Gastrocnemius medialis (tissue), 4 donors: ENCODE results near the gene LHFPL6. TPM values are rescaled to one million over a fixed set of nuclear protein-coding genes. Genes with fewer than 3 reads are reported as not detected.

Source experiments
- ATAC-seq, 2 donors: fragments of 150-250 bp; one replicate each; pipeline ENCODE4 v1.9.1; 2016
- DNase-seq, 2 donors: peaks; one replicate each; pipeline ENCODE4 v3.0.0-alpha.2; 2019
- H3K27ac ChIP-seq, 4 donors: fragments of 200-600 bp; sonication (generic); 1 replicate in 1 of 4; 2 replicates in 3 of 4; pipeline ENCODE4 v1.5.1; 2016 to 2018; ENCODE audit warnings: mild to moderate bottlenecking in 2 of 4, moderate library complexity in 1 of 4
- H3K27me3 ChIP-seq, 3 donors: fragments of 200-600 bp; sonication (generic) in 2 of 3; 1 replicate in 1 of 3; 2 replicates in 2 of 3; pipeline versions ENCODE4 v1.5.1 to v1.6.0; 2016 to 2019; ENCODE audit warnings: mild to moderate bottlenecking in 1 of 3, moderate library complexity in 1 of 3
- H3K36me3 ChIP-seq, 2 donors: fragments of 200-600 bp; sonication (generic) in 1 of 2; one replicate each; pipeline ENCODE4 v1.5.1; 2017 to 2018
- H3K4me1 ChIP-seq, 2 donors: fragments of 200-600 bp; sonication (generic) in 1 of 2; one replicate each; pipeline ENCODE4 v1.5.1; 2016 to 2017; ENCODE audit warnings: mild to moderate bottlenecking in 2 of 2
- H3K4me3 ChIP-seq, 4 donors: fragments of 200-600 bp; sonication (generic) in 3 of 4; 1 replicate in 1 of 4; 2 replicates in 3 of 4; pipeline ENCODE4 v1.5.1; 2016 to 2019; ENCODE audit warnings: mild to moderate bottlenecking in 2 of 4
- H3K9me3 ChIP-seq, 3 donors: fragments of 200-600 bp; sonication (generic) in 2 of 3; 1 replicate in 1 of 3; 2 replicates in 2 of 3; pipeline ENCODE4 v1.5.1; 2016 to 2019
- POLR2A ChIP-seq, 2 donors: fragments of 450-650 bp; IDR thresholded peaks; one replicate each; pipeline ENCODE4 v1.6.1; 2017; ENCODE audit warnings: antibody characterized with exemption in 2 of 2, mild to moderate bottlenecking in 2 of 2, moderate library complexity in 2 of 2
- in situ Hi-C, 4 donors: fragments of 200-750 bp; cut with MboI; loops; one replicate each; pipeline versions ENCODE4 v1.15.0 to v1.8.0; 2017; ENCODE audit warnings: low sequenced_read_pairs in 4 of 4
- intact Hi-C: fragments of 100-400 bp; cut with DNase I; formaldehyde crosslinking; loops from one replicate; pipeline ENCODE4 v1.15.1; 2023; ENCODE audit warnings: low total_unique reads
- total RNA-seq, 4 donors: library from RNA; depleted of rRNA; stranded (reverse); fragments of >200 nt; gene quantifications; one replicate each; pipeline versions ENCODE4 v1.1.0 to v1.2.3, GENCODE V29; 2016
- TF ChIP-seq, protein P1 (sequence below), 5 experiments: fragments of 450-650 bp in 3 of 5; fragments of 200-600 bp in 2 of 5; sonication (generic) in 2 of 5; IDR thresholded peaks in 4 of 5; conservative IDR thresholded peaks in 1 of 5; 1 replicate in 4 of 5; 2 replicates in 1 of 5; pipeline ENCODE4 v1.5.1; 2016 to 2019; ENCODE audit warnings: antibody characterized with exemption in 5 of 5, mild to moderate bottlenecking in 3 of 5, moderate library complexity in 3 of 5

Gene LHFPL6
- total RNA-seq, 4 donors from 2014 or later: 12.7 to 26.3 (median 16.0) TPM

DNA sequence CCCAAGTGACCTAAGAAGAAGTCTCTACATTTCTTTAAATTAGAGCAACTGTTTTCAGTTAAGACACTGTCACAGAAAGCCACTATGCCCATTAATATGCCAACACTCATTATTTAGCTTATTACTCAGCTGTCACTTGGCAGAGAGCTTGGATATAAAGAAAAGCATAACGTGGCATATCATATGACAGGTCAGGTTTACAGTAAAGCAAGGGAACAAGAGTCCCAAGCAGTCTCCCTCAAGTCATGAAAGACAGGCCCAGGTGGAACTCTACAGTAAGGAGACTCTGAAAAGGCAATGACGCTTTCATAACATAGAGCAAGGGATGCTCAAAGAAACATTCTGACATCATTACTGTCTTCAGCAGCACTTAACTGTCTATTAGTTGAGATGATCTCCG lies 6.3 kb downstream of the LHFPL6 start:
- in situ Hi-C loops (no loop called here), intact Hi-C loops (no loop called here)
- no peak overlapping the region for H3K27ac ChIP-seq
- H3K4me1 ChIP-seq: peaks cover 0 to 5% of the 10 kb centered on the region in 2 donors
- H3K4me3 ChIP-seq: peak overlapping the region in 1 of 4 donors; percentile 4
- H3K36me3 ChIP-seq: no peaks in the 10 kb centered on the region
- no peaks in the 10 kb centered on the region for H3K9me3 ChIP-seq
- H3K27me3 ChIP-seq: no peaks in the 10 kb centered on the region
- no peak for TF ChIP-seq POLR2A (IDR thresholded peaks at IDR 0.05)
- TF ChIP-seq, protein P1, sequence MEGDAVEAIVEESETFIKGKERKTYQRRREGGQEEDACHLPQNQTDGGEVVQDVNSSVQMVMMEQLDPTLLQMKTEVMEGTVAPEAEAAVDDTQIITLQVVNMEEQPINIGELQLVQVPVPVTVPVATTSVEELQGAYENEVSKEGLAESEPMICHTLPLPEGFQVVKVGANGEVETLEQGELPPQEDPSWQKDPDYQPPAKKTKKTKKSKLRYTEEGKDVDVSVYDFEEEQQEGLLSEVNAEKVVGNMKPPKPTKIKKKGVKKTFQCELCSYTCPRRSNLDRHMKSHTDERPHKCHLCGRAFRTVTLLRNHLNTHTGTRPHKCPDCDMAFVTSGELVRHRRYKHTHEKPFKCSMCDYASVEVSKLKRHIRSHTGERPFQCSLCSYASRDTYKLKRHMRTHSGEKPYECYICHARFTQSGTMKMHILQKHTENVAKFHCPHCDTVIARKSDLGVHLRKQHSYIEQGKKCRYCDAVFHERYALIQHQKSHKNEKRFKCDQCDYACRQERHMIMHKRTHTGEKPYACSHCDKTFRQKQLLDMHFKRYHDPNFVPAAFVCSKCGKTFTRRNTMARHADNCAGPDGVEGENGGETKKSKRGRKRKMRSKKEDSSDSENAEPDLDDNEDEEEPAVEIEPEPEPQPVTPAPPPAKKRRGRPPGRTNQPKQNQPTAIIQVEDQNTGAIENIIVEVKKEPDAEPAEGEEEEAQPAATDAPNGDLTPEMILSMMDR (IDR thresholded peaks at IDR 0.05 in 4 of 5, conservative IDR thresholded peaks at IDR 0.05 in 1 of 5): no peak
- DNase-seq: no peak
- no peak for ATAC-seq

DNA sequence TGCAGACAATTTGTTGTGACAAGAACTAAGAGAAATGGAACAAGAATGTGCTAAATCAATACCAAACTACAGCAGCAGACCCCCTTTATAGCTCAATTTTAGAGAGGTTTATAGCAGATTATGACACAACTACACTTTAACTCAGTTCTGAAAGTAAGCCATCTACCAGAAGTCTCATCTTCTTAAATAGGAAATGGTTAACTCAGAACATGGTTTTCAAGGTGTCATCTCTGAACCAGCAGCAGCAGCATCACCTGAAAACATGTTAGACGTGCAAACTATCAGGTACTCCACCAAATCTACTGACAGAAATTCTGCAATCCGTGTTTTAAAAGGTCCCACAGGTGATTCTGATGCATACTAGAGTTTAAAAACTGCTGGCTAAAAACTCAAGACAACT lies 6.8 kb downstream of the LHFPL6 start:
- in situ Hi-C loops (no loop called here), intact Hi-C loops (no loop called here)
- Histone ChIP-seq H3K9me3 (no peaks in the 10 kb centered on the region), H3K36me3 (no peaks in the 10 kb centered on the region), H3K4me1 (peaks cover 0 to 5% of the 10 kb centered on the region in 2 donors), H3K27ac (no peak overlapping the region), H3K4me3 (no peak overlapping the region), H3K27me3 (no peaks in the 10 kb centered on the region)
- ATAC-seq (no peak), DNase-seq (no peak)
- no peak for TF ChIP-seq POLR2A (IDR thresholded peaks at IDR 0.05)
- TF ChIP-seq, protein P1 (IDR thresholded peaks at IDR 0.05 in 4 of 5, conservative IDR thresholded peaks at IDR 0.05 in 1 of 5): no peak

DNA sequence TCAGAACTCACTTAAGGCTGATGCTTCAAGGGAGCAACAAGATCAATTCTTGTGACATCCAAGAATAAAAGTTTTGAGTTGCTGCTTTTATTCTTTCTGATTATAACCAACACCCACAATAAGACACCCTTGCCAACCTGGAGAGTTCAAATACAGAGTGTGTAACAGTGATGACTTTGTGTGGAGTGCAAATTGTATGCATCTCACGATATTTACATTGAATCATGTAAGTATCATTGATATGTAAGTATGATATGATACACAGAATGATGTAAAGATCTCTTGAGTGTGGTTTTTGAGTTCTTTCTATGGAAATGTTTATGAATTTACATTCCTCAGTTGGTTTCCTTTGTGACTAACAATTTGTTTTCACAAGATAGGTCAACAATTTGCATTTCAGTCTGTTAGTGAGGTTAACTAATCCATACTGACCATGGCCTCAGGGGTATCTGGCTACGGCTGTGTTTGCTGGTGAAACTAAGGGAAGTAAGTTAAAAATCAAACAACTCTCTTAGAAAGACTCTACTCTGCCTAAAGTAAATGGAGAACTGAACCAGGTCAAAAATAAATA lies 12.4 kb downstream of the LHFPL6 start:
- intact Hi-C loops (no loop called here), in situ Hi-C loops (no loop called here)
- H3K9me3 ChIP-seq: no peaks in the 10 kb centered on the region
- H3K27ac ChIP-seq: no peak overlapping the region
- DNase-seq: no peak
- ATAC-seq: no peak
- no peak for TF ChIP-seq POLR2A (IDR thresholded peaks at IDR 0.05)
- TF ChIP-seq, protein P1 (IDR thresholded peaks at IDR 0.05 in 4 of 5, conservative IDR thresholded peaks at IDR 0.05 in 1 of 5): no peak
- H3K4me1 ChIP-seq: no peaks in the 10 kb centered on the region
- H3K27me3 ChIP-seq: no peaks in the 10 kb centered on the region
- no peaks in the 10 kb centered on the region for H3K36me3 ChIP-seq
- H3K4me3 ChIP-seq: no peak overlapping the region

DNA sequence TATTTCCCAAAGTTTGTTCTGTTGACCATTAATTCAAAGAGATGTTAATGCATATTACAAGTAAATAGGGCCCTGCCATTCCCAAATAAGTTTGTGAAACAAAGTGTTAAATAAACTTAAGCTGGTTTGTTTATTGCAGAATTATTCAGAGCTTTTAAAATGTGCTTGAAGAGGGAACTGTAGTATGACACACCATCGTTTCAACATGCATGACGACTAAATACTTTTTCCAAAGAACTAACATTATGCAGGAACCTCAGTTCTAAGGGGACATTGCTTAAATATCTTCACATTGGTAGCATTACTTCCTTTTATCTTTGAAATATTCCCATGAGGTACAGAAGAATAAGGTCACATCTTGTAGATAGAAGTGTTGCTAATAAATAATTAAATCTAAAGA lies 14.6 kb downstream of the LHFPL6 start:
- H3K4me1 ChIP-seq: no peaks in the 10 kb centered on the region
- no peak overlapping the region for H3K4me3 ChIP-seq
- H3K27ac ChIP-seq: no peak overlapping the region
- no peaks in the 10 kb centered on the region for H3K27me3 ChIP-seq
- in situ Hi-C loops (no loop called here), intact Hi-C loops (no loop called here)
- no peaks in the 10 kb centered on the region for H3K36me3 ChIP-seq
- DNase-seq (no peak), ATAC-seq (no peak)
- TF ChIP-seq POLR2A (IDR thresholded peaks at IDR 0.05): no peak
- no peaks in the 10 kb centered on the region for H3K9me3 ChIP-seq

DNA sequence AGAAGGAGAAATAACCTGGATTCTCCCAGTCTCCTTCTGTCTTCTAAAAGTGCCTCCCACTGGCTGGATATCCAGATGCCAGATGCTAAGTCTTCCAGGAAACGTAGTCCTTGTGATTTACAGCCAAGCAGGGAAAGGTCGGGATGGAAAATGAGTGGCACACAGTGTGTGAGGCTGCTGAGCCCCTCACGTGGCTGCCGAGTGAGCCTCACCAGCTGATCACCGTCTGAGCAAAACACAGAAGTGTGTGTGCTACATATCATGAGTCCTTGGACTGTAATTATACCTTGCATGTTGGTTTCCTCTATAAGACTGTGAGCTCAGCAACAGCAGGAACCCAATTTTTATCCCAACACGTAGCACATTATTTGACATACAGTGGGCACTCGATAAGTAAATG lies 15.1 kb downstream of the LHFPL6 start:
- no peaks in the 10 kb centered on the region for H3K9me3 ChIP-seq
- no peaks in the 10 kb centered on the region for H3K36me3 ChIP-seq
- H3K4me3 ChIP-seq: no peak overlapping the region
- H3K27ac ChIP-seq: no peak overlapping the region
- intact Hi-C loops (no loop called here), in situ Hi-C loops (no loop called here)
- TF ChIP-seq, protein P1 (IDR thresholded peaks at IDR 0.05 in 4 of 5, conservative IDR thresholded peaks at IDR 0.05 in 1 of 5): no peak
- TF ChIP-seq POLR2A (IDR thresholded peaks at IDR 0.05): no peak
- H3K4me1 ChIP-seq: no peaks in the 10 kb centered on the region
- DNase-seq (no peak), ATAC-seq (no peak)
- H3K27me3 ChIP-seq: no peaks in the 10 kb centered on the region
